GM18519 (cell line): Measurements from ENCODE around the gene MELTF.
"Not testable (repeated sequence)": the region's sequence is repeated elsewhere in the genome, so short reads cannot be mapped to it uniquely, and the experiment has no call there.

ENCODE experiments used
- ATAC-seq: cut with Tn5 transposase; IDR thresholded peaks from one replicate; pipeline ENCODE4 v1.9.1; 2021; ENCODE audit warnings: mild to moderate bottlenecking, moderate library complexity; ENCODE audit not compliant: unreplicated experiment, low FRiP score

MELTF gene

DNA sequence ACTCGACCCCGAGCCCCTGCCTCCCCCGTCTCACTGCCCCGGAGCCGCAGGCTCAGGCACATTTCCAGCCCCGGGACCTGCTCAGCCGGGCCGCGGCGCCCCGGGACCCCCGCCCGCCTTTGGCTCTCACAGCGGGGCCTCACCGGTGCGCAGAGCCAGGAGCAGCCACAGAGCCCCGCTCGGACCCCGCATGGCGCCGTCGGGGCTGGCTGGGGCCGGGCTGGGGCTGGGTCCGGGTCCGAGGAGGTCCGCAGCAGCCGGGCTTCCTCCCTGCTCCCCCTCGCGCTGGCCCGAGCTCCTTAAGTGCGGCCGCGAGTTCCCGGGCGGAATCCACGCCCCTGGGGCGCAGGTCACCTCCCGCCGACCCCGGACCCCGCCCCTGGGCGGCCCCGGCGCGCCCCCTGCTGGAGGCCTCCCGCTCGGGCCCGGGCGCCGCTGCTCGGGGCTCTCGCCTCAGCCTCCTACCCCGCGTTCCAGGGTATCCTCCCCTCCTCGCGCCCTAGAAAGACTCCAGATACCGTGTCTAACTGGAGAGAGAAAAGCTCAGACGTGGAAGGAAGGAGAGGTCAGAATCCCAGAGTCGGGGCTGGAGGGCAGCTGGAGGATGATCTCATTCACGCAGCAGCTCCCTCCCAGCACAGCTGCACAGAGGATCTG, at the start of gene MELTF:
Gene MELTF, minus strand, starts transcription at position 307 of the 657 bp plus-strand sequence. Its CDS starts 115 bp downstream, at position 192.
- ATAC-seq, result peak; percentile 47

DNA sequence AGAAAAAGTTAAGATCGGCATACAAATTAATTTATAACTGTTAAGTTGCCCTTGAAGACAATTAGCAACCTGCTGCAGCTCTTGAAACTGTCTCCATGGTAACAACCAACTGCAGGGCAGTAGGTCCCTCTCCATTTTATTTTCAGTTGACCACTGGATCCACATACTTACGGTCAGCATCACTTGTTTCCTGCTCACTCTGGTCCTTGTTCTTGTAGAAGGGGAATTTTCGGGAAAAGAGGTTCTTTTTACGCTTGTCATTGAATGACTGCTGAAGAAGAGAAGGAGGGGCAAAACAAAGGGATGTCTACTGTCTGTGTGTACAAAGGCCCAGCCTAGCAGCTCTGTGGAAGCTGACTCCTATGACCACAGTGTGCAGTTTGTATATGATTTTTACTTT, 46.8 kb upstream of the MELTF start:
- ATAC-seq, result no peak

GRCh38 chr3:197068077-197068476, 38.5 kb upstream of the MELTF start:
- ATAC-seq, result no peak

- no peak for ATAC-seq
Observed at GRCh38 chr3:197064771-197065170, 35.2 kb upstream of the MELTF start.

GRCh38 chr3:197062446-197062845, 32.8 kb upstream of the MELTF start:
- ATAC-seq, result no peak

- not testable (repeated sequence) for ATAC-seq
Observed at GRCh38 chr3:197051637-197052036, 22.0 kb upstream of the MELTF start.

GRCh38 chr3:197050511-197050910, 20.9 kb upstream of the MELTF start:
- no peak for ATAC-seq

DNA sequence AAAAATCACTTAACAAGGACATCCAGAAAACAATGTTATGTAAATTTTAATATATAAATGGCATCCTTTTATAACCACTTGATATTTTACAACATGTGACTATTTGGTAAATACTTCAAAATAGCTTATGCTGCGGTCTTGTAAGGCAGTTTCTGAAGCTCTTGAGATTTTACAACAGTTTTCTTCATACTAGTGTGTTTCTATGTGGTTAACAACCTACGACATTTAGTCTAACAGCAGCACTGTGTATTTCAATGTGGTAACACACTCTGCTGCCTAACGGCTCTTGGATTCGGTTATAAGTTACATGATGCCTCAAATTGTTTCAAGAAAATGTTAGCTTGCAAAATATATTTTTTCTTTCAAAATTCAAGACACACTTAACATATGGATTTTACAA, 12.9 kb upstream of the MELTF start:
- ATAC-seq, result no peak

DNA sequence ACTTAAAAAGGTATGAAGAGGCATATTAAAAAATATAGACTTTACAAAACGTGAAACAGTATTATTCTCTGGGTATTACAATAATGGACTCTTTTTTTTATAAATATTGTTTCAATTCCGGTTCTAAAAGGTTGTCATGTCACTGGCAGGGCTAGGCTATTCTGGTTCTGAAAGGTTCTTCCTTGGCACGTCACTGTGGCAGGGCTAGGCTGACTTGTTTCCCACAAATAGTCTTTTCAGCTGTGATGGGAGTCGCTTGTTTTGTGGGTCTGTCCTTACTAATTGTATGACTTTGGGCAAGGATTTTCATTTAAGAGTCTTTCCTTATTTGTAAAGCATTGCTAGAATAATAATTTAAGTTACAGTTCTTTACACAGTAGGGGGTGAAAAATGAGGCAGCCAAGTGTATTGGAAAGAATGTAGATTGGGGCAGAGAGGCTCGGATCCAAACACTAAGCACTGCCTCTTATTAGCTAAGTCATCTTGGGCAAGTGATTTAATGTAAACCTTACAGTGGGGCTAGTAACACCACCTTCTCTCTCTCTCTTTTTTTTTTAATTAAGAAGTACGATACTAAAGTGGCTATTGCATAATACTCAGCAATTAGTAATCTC, 12.4 kb upstream of the MELTF start:
- no peak for ATAC-seq

DNA sequence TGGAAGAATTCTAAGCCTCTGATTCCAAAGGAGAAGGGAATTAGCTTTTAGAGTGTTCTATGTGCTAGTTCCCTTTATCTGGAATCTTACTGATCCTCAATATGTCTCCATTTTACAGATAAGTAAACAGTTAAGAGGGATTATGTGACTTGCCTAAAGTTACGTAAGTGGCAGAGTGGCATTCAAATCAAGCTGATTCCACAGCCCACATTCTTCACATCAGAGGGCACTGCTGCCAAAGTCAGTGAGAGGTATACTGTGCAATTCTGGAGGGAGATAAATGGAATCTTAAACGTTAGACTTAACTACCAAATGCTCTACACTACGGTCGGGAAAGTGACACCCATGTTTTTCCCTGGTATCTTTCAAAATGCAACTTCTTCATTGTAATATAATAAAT, 11.0 kb upstream of the MELTF start:
- ATAC-seq, result no peak

DNA sequence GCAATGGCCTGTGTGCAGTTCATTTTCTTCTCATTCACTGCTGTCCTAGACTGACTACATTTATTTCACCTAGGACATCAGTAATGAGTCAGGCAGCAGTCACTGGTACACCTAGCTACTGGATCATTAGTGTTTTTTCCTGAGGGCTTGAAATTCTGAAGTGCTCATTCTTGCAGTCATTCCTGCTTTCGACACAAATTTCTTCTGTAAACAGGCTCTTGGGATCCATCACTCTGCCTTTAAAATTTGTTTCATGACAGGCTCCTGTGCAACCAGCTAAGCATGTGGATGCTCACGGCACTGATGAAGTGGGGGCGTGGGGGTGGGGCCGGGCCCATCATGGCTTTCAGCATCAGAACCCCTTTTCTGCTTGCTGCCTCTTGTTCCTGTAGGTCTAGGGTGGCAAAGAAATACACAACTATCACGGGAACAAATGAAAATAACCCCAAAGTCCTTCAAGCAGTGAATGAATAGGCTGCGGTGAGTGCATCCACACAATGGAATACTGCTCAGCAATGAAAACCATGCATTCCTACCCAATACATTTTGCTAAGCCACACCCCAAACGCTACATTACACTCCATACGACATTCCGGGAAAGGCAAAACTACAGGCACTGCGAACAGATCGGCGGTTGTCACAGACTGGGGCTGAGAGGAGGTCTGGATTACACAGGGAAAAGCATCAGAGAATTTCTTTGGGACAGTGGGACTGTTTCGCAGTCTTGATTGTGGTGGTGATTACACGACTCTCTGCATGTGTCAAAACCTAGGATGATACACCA, 9.3 kb upstream of the MELTF start:
- no peak for ATAC-seq

DNA sequence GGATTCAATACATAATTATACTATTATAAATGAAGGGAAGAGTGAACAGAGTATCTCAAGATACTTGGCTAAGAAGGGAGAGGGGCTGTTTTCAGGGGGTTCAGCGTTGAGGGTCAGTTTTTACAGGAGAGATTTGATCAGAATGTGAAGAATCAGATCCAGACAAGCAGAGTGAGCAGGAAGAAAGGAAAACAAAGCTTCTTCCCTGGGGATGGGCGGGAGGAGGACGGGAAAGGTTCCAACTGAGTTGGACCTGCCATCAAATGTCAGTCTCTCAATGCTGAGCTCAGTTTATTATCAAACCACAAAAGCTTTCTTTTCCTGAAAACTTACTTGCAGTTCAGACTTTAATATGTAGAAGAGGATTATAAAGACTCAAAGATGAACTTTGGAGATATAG, 6.0 kb upstream of the MELTF start:
- no peak for ATAC-seq

- not testable (repeated sequence) for ATAC-seq
Observed at GRCh38 chr3:197034778-197035177, 5.2 kb upstream of the MELTF start.

GRCh38 chr3:197033764-197034163, 4.1 kb upstream of the MELTF start:
- not testable (repeated sequence) for ATAC-seq

DNA sequence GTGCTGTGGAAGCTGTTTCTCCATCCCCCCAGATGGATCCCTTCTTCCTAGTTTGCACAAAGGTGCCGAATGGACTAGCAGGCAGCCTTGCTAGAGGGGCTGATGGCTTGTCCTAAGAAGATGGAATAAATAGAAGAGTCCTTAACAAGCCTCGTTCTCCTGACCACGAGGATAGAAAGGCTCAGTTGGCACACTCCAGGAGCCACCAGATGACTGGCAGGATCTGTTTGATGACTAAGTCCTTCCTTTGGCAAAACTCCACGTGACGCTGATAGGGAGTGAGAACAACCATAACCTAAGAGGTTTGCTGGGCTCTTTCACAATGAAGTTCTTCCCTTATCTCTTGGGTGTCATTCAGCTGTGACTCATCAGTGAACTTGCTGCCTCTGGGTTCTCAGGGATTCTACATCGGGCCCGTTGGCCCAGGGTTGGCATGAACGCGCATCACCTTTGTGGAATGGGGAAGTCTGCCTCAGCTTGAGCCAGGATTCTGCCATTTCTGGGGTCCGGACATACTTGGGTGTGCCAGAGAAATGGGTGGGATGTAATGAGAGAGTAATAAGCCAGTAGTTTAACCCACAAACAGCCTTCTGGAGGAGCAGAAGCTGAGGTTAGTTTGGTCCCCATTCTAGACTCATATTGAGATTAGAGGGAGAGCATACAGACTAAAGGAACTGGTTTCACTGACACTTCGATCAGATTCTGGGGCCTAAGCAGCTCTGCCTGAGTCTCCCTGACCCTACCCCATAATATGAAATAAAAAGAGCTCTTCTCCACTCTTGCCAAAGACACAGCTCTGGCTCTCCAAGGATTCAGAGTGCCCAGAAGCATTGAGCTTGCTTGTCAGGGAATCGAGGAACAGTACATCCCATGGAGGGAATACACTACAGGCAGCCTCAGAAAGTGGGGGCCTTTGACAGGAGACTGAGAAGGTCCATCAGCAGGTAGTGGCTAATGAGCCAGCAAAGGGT, 2.0 kb upstream of the MELTF start:
- ATAC-seq, result no peak

- ATAC-seq, result no peak
Observed at GRCh38 chr3:197030379-197031314, 1.0 kb upstream of the MELTF start.

GRCh38 chr3:197028728-197029510, 698 bp downstream of the MELTF start:
- ATAC-seq, result no peak

DNA sequence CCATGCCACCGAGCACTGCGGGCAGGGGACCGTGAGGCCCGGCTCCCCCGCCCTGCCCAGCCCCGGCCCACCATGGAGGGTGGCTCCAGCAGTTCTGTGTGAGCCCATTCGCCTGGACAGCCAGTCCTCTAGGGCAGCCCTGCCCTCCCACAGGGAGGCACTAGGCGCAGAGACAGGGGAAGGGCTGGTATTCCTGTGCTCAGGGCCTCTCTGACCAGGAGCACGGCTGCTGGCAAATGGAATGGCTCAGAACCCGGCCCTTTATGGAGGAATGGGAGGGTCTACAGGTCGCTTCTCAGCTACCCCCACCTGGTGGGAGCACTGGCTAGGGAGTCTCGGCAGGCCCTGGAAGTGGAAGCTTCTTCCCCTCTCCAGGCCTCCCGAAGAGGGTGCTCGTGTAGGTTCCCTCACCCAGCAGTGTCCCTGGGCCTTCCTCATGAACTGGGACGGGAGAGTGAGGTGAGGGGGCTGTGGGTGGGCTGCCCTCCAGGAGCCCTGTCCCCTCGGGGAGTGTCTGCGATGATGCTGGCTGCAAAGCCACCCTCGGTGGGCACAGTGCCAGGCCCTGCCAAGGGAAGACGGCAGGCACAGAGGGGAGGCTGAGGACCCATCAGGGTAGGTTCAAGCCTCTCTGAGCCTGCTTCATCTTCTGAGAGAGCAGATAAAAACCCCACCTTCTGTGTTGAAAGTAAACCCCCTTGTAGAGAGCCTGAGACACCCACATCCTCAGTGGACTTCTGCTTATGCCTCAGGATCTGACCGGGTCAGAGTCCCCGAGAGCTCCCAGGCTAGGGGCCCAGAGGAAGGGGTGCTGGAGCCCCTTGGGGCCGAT, 1.5 kb downstream of the MELTF start:
- ATAC-seq, result no peak
